ENCODE measurements around the gene TLE2.

The TLE2 gene

GRCh38 chr19:3031607-3031867 lies 2.5 kb upstream of the TLE2 start:
- DNase-seq = no peak
- H3K27me3 Mint-ChIP-seq (ENCODE audit: low read depth, poor library complexity) = peaks cover 91% of the 10 kb centered on the region
- peaks cover 22% of the 10 kb centered on the region for H3K4me1 Mint-ChIP-seq
- H3K9me3 Mint-ChIP-seq = peaks cover 12% of the 10 kb centered on the region
- H3K36me3 Mint-ChIP-seq (ENCODE audit: low read depth) = no peaks in the 10 kb centered on the region
- TF ChIP-seq, protein P1, sequence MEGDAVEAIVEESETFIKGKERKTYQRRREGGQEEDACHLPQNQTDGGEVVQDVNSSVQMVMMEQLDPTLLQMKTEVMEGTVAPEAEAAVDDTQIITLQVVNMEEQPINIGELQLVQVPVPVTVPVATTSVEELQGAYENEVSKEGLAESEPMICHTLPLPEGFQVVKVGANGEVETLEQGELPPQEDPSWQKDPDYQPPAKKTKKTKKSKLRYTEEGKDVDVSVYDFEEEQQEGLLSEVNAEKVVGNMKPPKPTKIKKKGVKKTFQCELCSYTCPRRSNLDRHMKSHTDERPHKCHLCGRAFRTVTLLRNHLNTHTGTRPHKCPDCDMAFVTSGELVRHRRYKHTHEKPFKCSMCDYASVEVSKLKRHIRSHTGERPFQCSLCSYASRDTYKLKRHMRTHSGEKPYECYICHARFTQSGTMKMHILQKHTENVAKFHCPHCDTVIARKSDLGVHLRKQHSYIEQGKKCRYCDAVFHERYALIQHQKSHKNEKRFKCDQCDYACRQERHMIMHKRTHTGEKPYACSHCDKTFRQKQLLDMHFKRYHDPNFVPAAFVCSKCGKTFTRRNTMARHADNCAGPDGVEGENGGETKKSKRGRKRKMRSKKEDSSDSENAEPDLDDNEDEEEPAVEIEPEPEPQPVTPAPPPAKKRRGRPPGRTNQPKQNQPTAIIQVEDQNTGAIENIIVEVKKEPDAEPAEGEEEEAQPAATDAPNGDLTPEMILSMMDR (IDR thresholded peaks at IDR 0.05) = no peak
- H3K27ac Mint-ChIP-seq = no peak overlapping the region
- H3K4me3 Mint-ChIP-seq = no peak overlapping the region

- Mint-ChIP-seq H3K9me3 (peaks cover 8% of the 10 kb centered on the region), H3K4me3 (no peak overlapping the region), H3K36me3 (ENCODE audit: low read depth) (no peaks in the 10 kb centered on the region), H3K4me1 (no peaks in the 10 kb centered on the region), H3K27ac (no peak overlapping the region), H3K27me3 (ENCODE audit: low read depth, poor library complexity) (peaks cover 97% of the 10 kb centered on the region)
- no peak for DNase-seq
- TF ChIP-seq, protein P1 (IDR thresholded peaks at IDR 0.05) = no peak
These were observed 595 bp downstream of the TLE2 start for GRCh38 chr19:3028305-3029064.

DNA sequence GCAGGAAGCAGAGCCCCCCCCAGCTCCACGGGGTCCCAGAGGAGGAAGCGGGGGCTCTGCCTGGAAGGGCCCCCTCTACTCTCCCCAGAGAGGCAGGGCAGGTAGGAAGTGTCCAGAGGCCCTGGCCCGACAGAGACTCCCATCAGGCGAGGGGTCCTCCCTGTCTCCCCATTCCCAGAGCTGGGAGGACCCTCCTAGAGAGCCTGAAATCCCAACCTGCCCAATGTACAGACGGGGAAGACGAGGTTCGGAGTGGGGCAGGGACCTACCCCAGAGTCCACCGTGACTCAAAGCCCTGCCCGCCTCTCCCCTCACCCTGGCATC lies 1.1 kb downstream of the TLE2 start:
- H3K27ac Mint-ChIP-seq = no peak overlapping the region
- TF ChIP-seq, protein P1 (IDR thresholded peaks at IDR 0.05) = no peak
- H3K36me3 Mint-ChIP-seq (ENCODE audit: low read depth) = no peaks in the 10 kb centered on the region
- no peak for DNase-seq
- no peak overlapping the region for H3K4me3 Mint-ChIP-seq
- H3K4me1 Mint-ChIP-seq = no peaks in the 10 kb centered on the region
- H3K9me3 Mint-ChIP-seq = peaks cover 7% of the 10 kb centered on the region
- peaks cover 97% of the 10 kb centered on the region for H3K27me3 Mint-ChIP-seq (ENCODE audit: low read depth, poor library complexity)

DNA sequence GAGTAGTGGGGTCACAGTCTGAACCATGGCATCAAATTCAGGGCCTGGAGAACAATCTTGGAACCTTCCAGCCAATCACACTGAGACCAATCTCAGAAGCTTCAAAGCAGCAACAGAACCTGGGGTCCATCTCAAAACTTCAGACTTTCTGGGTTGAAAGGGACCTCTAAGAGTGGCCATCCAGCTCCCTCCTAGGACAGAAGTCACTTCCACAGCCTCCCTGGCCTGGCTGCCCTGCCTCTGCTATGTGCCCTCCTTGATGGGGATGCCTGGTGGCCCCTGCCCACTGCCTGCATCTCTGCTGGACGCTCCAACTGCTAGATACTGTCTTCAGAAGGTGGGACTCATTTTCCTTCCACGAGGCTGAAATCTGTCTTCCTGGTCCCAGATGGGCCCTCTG lies 1.8 kb downstream of the TLE2 start:
- Mint-ChIP-seq H3K4me3 (no peak overlapping the region), H3K36me3 (ENCODE audit: low read depth) (no peaks in the 10 kb centered on the region), H3K9me3 (peaks cover 7% of the 10 kb centered on the region), H3K27me3 (ENCODE audit: low read depth, poor library complexity) (peaks cover 97% of the 10 kb centered on the region), H3K27ac (no peak overlapping the region), H3K4me1 (no peaks in the 10 kb centered on the region)
- TF ChIP-seq, protein P1 (IDR thresholded peaks at IDR 0.05) = no peak
- DNase-seq = no peak

GRCh38 chr19:3026768-3027167 lies 2.3 kb downstream of the TLE2 start:
- Mint-ChIP-seq H3K9me3 (peaks cover 7% of the 10 kb centered on the region), H3K4me1 (no peaks in the 10 kb centered on the region), H3K27ac (no peak overlapping the region), H3K27me3 (ENCODE audit: low read depth, poor library complexity) (peaks cover 96% of the 10 kb centered on the region), H3K4me3 (no peak overlapping the region), H3K36me3 (ENCODE audit: low read depth) (no peaks in the 10 kb centered on the region)
- no peak for DNase-seq
- TF ChIP-seq, protein P1 (IDR thresholded peaks at IDR 0.05) = no peak

GRCh38 chr19:3025549-3025886 lies 3.6 kb downstream of the TLE2 start:
- TF ChIP-seq, protein P1 (IDR thresholded peaks at IDR 0.05) = no peak
- H3K4me1 Mint-ChIP-seq = no peaks in the 10 kb centered on the region
- no peak for DNase-seq
- H3K36me3 Mint-ChIP-seq (ENCODE audit: low read depth) = no peaks in the 10 kb centered on the region
- no peak overlapping the region for H3K27ac Mint-ChIP-seq
- peaks cover 4% of the 10 kb centered on the region for H3K9me3 Mint-ChIP-seq
- H3K4me3 Mint-ChIP-seq = no peak overlapping the region
- peaks cover 94% of the 10 kb centered on the region for H3K27me3 Mint-ChIP-seq (ENCODE audit: low read depth, poor library complexity)
